H1 (cell line): Measurements from ENCODE around the gene DLX2. TPM values are rescaled to one million over a fixed set of nuclear protein-coding genes. Genes with fewer than 3 reads are reported as not detected.
A peak's percentile ranks its signal among the peaks of the same experiment; 100 is the strongest.

ENCODE experiments used
- GABPA ChIP-seq: IDR thresholded peaks from 2 replicates; pipeline ENCODE4 v1.6.1; 2011; ENCODE audit warnings: mild to moderate bottlenecking, low read length, moderate library complexity, borderline replicate concordance; ENCODE audit not compliant: insufficient read depth
- RNF2 ChIP-seq: fragments of 200-900, 300-1000 bp; sonication (generic); IDR thresholded peaks from 2 replicates; pipeline ENCODE4 v1.7.1; 2016; ENCODE audit warnings: borderline replicate concordance, low read depth, mild to moderate bottlenecking, antibody characterized with exemption, low read length; ENCODE audit not compliant: poor library complexity, severe bottlenecking; ENCODE audit errors: missing control alignments
- polyA plus RNA-seq, 7 experiments: library from polyadenylated mRNA; depleted of rRNA in 3 of 7; stranded (reverse) in 5 of 7; unstranded in 2 of 7; fragments of >200 nt in 5 of 7; fragments of 200-250 nt in 2 of 7; gene quantifications; 1 replicate in 5 of 7; 2 replicates in 1 of 7; 4 replicates in 1 of 7; pipeline versions ENCODE4 v1.2.1 to v1.2.3, GENCODE V29; 2011 to 2013; ENCODE audit warnings: missing spikeins in 2 of 7, mixed read lengths in 2 of 7
- total RNA-seq: library from RNA; stranded (reverse); fragmentation: NEBNext Ultra II Directional; extraction: Animal tissue kit (Norgen Biotek cat#: 25700); gene quantifications from 2 replicates; pipeline ENCODE4 v1.2.1, GENCODE V29; 2021
- TF ChIP-seq, protein P1 (sequence below): fragments of 300-600 bp; sonication (generic); IDR thresholded peaks from 2 replicates; pipeline ENCODE4 v1.7.1; 2012; ENCODE audit warnings: low read length, moderate library complexity, mild to moderate bottlenecking, inconsistent platforms; ENCODE audit not compliant: insufficient replicate concordance

Gene DLX2
- total and polyA plus RNA-seq, 2 of the 8 experiments (the other 6 are each of a cell fraction or from before 2014, with no cell fraction given) = 0.45 TPM; not detected in 1

DNA sequence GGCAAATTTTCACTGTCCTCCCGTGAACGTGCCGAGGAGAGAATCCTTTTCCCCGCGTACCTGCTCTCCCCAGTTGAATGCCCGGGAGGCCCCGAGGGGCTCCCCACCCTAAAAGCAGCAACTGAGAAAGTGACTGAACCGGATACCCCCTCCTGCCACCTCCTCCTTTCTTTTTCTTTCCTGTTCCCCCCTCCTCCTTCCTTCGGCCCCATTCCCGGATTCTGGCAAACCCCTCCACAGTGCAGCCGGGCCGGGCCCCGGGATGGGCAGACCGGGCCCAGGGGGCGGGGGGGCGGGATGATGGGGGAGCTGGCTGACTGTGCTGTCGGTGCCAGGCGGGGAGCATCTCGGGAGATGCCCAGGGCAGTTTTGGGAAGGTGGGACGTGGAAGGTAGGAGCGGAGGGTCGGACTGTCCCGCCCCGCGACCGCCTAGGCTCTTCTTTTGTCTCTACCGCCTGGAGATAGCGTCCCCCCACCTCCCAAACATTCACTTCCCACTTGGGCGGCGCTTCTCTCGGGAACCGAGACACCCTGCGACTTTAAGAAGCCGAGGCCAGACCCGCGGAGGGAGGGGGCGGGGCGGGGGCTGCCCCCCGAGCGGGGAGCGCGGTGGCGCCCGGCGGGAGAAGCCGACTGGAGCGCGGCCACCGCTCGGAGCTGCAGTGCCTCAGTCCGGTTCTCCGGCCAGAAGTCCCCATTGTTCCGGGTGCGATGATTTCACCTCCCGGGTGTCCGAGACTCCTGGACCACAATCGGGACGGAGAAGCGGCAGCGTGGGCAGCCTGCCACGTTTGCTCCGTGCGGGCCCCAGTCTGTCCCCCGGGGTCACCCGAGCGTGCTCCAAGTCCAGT lies 8.2 kb downstream of the DLX2 start (continued):
- TF ChIP-seq, protein P1, sequence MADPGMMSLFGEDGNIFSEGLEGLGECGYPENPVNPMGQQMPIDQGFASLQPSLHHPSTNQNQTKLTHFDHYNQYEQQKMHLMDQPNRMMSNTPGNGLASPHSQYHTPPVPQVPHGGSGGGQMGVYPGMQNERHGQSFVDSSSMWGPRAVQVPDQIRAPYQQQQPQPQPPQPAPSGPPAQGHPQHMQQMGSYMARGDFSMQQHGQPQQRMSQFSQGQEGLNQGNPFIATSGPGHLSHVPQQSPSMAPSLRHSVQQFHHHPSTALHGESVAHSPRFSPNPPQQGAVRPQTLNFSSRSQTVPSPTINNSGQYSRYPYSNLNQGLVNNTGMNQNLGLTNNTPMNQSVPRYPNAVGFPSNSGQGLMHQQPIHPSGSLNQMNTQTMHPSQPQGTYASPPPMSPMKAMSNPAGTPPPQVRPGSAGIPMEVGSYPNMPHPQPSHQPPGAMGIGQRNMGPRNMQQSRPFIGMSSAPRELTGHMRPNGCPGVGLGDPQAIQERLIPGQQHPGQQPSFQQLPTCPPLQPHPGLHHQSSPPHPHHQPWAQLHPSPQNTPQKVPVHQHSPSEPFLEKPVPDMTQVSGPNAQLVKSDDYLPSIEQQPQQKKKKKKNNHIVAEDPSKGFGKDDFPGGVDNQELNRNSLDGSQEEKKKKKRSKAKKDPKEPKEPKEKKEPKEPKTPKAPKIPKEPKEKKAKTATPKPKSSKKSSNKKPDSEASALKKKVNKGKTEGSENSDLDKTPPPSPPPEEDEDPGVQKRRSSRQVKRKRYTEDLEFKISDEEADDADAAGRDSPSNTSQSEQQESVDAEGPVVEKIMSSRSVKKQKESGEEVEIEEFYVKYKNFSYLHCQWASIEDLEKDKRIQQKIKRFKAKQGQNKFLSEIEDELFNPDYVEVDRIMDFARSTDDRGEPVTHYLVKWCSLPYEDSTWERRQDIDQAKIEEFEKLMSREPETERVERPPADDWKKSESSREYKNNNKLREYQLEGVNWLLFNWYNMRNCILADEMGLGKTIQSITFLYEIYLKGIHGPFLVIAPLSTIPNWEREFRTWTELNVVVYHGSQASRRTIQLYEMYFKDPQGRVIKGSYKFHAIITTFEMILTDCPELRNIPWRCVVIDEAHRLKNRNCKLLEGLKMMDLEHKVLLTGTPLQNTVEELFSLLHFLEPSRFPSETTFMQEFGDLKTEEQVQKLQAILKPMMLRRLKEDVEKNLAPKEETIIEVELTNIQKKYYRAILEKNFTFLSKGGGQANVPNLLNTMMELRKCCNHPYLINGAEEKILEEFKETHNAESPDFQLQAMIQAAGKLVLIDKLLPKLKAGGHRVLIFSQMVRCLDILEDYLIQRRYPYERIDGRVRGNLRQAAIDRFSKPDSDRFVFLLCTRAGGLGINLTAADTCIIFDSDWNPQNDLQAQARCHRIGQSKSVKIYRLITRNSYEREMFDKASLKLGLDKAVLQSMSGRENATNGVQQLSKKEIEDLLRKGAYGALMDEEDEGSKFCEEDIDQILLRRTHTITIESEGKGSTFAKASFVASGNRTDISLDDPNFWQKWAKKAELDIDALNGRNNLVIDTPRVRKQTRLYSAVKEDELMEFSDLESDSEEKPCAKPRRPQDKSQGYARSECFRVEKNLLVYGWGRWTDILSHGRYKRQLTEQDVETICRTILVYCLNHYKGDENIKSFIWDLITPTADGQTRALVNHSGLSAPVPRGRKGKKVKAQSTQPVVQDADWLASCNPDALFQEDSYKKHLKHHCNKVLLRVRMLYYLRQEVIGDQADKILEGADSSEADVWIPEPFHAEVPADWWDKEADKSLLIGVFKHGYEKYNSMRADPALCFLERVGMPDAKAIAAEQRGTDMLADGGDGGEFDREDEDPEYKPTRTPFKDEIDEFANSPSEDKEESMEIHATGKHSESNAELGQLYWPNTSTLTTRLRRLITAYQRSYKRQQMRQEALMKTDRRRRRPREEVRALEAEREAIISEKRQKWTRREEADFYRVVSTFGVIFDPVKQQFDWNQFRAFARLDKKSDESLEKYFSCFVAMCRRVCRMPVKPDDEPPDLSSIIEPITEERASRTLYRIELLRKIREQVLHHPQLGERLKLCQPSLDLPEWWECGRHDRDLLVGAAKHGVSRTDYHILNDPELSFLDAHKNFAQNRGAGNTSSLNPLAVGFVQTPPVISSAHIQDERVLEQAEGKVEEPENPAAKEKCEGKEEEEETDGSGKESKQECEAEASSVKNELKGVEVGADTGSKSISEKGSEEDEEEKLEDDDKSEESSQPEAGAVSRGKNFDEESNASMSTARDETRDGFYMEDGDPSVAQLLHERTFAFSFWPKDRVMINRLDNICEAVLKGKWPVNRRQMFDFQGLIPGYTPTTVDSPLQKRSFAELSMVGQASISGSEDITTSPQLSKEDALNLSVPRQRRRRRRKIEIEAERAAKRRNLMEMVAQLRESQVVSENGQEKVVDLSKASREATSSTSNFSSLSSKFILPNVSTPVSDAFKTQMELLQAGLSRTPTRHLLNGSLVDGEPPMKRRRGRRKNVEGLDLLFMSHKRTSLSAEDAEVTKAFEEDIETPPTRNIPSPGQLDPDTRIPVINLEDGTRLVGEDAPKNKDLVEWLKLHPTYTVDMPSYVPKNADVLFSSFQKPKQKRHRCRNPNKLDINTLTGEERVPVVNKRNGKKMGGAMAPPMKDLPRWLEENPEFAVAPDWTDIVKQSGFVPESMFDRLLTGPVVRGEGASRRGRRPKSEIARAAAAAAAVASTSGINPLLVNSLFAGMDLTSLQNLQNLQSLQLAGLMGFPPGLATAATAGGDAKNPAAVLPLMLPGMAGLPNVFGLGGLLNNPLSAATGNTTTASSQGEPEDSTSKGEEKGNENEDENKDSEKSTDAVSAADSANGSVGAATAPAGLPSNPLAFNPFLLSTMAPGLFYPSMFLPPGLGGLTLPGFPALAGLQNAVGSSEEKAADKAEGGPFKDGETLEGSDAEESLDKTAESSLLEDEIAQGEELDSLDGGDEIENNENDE = no peak
- TF ChIP-seq GABPA = 0 out of 2 replicates have a peak, but pooled peaks have one; percentile 5
- peak; percentile 32 for TF ChIP-seq RNF2
